ENCODE measurements around the gene TUBA4B. TPM values are rescaled to one million over a fixed set of nuclear protein-coding genes. Genes with fewer than 3 reads are reported as not detected.

Gene TUBA4B
- total RNA-seq, 4 donors from 2014 or later = not detected

DNA sequence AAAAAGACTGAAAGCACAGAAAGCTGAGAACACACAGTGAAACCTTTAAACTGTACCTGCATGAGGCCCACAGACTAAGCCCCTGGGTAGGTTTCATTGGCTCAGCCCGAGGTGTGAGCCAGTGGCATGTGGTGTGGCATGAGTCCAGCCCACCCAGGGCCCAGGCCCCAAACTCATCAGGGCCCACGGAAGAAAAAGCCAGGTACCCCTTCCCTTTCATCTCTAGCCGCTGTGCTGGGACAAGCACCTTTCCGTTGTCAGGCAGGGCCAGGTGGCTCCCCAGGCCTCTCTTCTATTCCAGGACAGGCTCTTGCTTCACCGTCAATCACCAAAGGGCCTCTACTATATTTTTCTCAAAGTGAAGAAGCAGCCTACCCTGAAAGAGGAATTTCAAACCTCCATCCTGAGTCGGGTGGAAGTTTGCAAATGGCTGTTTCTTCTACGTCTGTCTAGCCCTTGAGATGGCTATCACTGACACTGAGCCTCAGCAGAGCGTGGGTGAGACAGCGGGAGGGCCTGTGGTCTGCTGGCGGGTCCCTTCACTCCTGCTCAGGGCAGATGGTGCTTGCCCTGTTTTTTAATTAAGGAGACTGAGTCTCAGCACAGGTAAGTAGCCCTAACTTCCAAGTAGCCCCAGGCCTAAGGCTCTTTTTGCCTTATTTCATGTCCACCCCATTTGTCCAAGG is 34.7 kb downstream of the TUBA4B start:
- H3K27me3 ChIP-seq = no peaks in the 10 kb centered on the region
- peak in 1 of 3 donors; percentile 35 for DNase-seq
- H3K4me1 ChIP-seq = peaks cover 0 to 9% (median 0%) of the 10 kb centered on the region in 4 donors
- H3K27ac ChIP-seq = no peak overlapping the region
- TF ChIP-seq, protein P1, sequence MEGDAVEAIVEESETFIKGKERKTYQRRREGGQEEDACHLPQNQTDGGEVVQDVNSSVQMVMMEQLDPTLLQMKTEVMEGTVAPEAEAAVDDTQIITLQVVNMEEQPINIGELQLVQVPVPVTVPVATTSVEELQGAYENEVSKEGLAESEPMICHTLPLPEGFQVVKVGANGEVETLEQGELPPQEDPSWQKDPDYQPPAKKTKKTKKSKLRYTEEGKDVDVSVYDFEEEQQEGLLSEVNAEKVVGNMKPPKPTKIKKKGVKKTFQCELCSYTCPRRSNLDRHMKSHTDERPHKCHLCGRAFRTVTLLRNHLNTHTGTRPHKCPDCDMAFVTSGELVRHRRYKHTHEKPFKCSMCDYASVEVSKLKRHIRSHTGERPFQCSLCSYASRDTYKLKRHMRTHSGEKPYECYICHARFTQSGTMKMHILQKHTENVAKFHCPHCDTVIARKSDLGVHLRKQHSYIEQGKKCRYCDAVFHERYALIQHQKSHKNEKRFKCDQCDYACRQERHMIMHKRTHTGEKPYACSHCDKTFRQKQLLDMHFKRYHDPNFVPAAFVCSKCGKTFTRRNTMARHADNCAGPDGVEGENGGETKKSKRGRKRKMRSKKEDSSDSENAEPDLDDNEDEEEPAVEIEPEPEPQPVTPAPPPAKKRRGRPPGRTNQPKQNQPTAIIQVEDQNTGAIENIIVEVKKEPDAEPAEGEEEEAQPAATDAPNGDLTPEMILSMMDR (IDR thresholded peaks at IDR 0.05) = no peak
- TF ChIP-seq POLR2A (IDR thresholded peaks at IDR 0.05) = no peak
- peaks cover 0 to 41% (median 0%) of the 10 kb centered on the region in 3 donors for H3K36me3 ChIP-seq
- H3K4me3 ChIP-seq = no peak overlapping the region
- no peaks in the 10 kb centered on the region for H3K9me3 ChIP-seq

DNA sequence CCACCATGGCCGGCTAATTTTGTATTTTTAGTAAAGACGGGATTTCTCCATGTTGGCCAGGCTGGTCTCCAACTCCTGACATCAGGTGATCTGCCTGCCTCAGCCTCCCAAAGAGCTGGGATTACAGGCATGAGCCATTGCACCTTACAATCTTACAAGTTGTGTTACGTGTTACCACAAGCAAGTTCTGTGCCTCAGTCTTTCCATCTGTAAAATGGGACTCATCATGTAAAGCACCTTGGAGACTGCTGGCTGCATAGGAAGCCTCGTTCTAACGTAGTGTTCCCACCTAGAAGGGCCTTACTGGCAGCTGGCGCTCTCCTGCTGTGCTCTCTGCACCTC is 36.1 kb downstream of the TUBA4B start:
- Histone ChIP-seq H3K27me3 (no peaks in the 10 kb centered on the region), H3K9me3 (no peaks in the 10 kb centered on the region), H3K27ac (no peak overlapping the region), H3K4me1 (peaks cover 0 to 9% (median 0%) of the 10 kb centered on the region in 4 donors), H3K4me3 (no peak overlapping the region), H3K36me3 (peaks cover 0 to 27% (median 0%) of the 10 kb centered on the region in 3 donors)
- peak in 1 of 3 donors; percentile 21 for DNase-seq
- TF ChIP-seq POLR2A (IDR thresholded peaks at IDR 0.05) = no peak
- TF ChIP-seq, protein P1 (IDR thresholded peaks at IDR 0.05) = no peak

DNA sequence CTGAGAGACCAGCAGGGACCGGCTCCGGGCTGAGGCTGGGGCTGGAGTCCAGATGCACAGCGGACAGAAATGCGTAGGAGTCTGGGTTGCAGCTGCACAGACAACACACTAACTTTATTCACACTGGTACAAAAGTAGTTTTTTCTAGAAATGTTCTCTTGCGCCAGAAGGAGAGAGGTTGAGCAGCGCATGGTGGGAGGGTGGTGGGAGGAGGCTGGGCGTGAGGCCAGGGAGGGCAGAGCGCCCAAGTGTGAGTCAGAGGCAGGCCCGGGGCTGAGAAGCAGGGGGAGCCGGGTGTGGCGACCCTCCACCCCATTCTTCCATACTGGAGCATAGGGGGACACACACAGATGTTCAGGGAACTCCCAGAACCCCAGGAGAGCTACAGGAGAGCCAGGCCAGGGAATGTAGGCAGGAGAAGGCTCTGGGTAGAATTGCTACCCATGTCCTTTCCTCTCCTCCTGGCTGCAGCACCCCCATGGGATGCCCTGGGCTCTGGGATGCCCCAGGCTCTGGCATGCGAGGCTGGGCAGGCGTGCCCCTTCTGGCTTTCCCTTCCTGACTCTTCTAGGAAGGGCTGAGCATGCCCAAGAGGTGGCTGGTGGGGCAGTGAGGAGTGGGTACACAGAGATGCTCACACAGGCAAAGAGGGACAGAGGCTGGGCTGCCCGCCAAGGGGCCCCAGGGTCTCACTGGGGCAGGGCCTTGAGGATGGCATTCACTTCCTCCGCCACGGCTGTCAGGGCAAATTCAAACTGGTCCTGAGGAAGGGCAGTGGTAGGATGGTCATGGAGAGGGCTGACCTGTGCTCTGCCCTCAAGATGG is 36.7 kb downstream of the TUBA4B start:
- peaks cover 0 to 21% (median 0%) of the 10 kb centered on the region in 3 donors for H3K36me3 ChIP-seq
- DNase-seq = peak in 1 of 3 donors; percentile 51
- no peaks in the 10 kb centered on the region for H3K27me3 ChIP-seq
- no peaks in the 10 kb centered on the region for H3K9me3 ChIP-seq
- H3K27ac ChIP-seq = peak overlapping the region in 3 of 4 donors; percentile 5 to 31 (median 9)
- H3K4me1 ChIP-seq = peaks cover 0 to 9% (median 0%) of the 10 kb centered on the region in 4 donors
- no peak overlapping the region for H3K4me3 ChIP-seq
- TF ChIP-seq, protein P1 (IDR thresholded peaks at IDR 0.05) = no peak
- TF ChIP-seq POLR2A (IDR thresholded peaks at IDR 0.05) = no peak

DNA sequence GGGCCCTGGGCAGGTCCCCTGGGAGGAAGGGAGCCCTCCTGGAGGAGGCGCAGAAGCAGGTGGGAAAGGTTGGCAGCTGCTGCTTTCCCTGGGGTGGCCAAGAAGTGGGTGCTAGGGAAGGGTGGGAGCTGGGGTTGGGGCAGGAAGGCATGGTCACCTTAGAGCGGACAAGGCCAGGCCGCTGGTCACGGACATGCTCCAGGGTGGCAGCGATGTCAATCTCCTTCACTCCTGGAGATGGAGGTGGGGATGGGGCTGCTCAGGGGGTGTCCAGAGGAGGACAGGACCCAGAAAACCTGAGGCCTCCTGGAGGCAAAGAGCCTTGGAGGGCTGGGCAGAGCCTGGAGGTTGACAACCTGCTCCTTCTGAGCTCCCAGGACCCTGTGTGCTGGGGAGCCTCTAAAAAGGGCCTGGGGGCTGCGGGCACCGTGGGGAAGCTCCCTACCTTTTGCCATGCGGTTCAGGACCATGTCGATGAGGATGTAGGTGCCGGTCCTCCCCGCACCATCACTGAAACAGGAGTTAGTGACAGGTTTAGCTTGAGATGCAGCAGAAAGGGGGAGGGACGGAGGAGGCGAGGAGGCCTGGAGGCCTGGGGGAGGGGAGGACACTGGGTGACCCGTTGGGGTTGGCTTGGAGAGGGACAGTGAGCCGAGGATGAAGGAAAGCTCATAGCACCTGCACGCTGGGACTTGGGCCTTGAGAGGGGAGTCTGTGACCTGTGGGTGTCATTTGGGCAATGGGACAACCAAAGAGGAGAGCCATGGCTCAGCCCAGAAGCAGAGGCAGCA is 37.5 kb downstream of the TUBA4B start:
- no peak overlapping the region for H3K4me3 ChIP-seq
- DNase-seq = peak in 1 of 3 donors; percentile 34
- no peaks in the 10 kb centered on the region for H3K9me3 ChIP-seq
- no peaks in the 10 kb centered on the region for H3K27me3 ChIP-seq
- H3K27ac ChIP-seq = peak overlapping the region in 1 of 4 donors; percentile 9
- TF ChIP-seq POLR2A (IDR thresholded peaks at IDR 0.05) = no peak
- TF ChIP-seq, protein P1 (IDR thresholded peaks at IDR 0.05) = no peak
- peaks cover 0 to 13% (median 0%) of the 10 kb centered on the region in 4 donors for H3K4me1 ChIP-seq
- peaks cover 0 to 13% (median 0%) of the 10 kb centered on the region in 3 donors for H3K36me3 ChIP-seq

DNA sequence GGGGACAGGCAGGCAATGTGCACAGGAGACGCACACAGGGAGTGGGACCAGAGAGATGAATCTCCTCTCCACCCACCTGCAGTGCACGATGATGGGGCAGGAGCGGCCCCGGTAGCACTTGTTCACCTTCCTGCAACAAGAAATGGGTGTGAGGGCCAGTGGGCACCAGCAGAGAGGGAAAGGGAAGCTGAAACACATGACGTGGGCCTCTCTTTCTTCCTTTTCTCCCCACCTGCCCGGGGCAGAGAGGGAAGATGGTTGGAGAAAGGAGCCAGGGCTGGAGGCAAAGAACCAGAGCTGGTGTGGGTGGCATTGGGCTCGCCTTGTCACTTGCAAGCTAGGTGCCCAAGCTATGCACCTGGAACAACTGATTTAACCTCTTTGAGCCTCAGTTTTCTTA is 38.4 kb downstream of the TUBA4B start:
- Histone ChIP-seq H3K27me3 (no peaks in the 10 kb centered on the region), H3K4me1 (peaks cover 0 to 13% (median 0%) of the 10 kb centered on the region in 4 donors), H3K27ac (no peak overlapping the region), H3K36me3 (peaks cover 0 to 4% (median 0%) of the 10 kb centered on the region in 3 donors), H3K4me3 (no peak overlapping the region), H3K9me3 (no peaks in the 10 kb centered on the region)
- TF ChIP-seq, protein P1 (IDR thresholded peaks at IDR 0.05) = no peak
- TF ChIP-seq POLR2A (IDR thresholded peaks at IDR 0.05) = no peak
- DNase-seq = peak in 1 of 3 donors; percentile 34
